Bone marrow (tissue), 2 donors: ENCODE data around the gene ADARB2.

Experiments used
- DNase-seq, 2 donors: peaks; one replicate each; lab custom pipeline; 2025; lab: John Stamatoyannopoulos, UW

Gene ADARB2

DNA sequence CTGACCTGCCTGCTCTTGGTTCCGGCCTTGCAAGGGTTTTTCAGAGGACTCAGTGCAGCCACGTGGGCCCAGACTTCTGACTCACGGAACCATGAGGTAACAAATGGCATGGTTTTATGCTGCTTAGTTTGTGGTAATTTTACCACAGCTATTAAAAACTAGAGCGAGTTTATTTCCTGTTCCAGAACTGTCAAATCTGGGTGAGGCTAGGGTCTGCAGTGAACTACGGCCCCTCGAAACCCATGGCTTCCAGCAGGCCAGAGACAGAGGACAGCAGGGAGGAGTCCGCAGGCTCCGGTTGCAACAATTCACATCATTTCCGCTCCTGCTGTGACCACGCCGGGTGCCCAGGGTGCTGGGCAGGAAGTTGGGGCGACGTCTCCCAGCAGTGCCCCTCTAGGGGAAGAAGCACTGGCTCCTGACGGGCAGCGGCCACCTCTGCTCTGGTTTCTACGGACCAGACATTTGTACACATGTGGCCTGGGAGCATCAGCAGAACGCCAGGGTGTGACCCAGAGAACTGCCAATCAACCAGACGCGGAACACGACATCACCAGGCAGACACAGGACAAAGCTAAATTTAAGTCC is 74.8 kb downstream of the ADARB2 start:
- DNase-seq, result no peak

DNA sequence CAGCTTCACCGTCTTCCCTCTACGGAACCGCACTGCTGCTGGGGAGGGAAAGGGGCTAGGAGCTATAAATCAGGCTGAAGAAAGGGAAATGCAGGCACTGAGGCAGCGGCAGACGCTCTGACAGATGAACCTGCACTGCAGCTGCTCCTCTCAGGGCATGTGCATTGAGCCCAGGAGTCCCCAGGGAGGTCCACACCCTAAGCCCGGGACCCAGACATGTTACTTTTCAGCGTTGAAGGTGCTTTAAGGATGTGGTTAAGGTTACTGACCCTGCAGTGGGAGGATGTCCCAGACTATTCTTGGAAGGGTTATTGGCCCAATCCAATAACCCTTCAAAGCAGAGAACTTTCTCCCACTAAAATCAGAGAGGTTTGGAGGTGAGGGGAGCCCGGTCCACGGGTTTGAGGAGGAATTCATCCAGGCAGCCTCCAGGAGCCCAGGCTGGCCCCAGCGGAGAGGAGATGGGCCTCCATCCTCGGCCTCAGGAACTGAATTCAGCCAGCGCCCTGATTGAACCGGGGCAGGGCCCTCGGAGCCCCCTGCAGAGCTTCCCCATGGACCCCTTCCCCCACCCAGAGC is 75.4 kb downstream of the ADARB2 start:
- no peak for DNase-seq

DNA sequence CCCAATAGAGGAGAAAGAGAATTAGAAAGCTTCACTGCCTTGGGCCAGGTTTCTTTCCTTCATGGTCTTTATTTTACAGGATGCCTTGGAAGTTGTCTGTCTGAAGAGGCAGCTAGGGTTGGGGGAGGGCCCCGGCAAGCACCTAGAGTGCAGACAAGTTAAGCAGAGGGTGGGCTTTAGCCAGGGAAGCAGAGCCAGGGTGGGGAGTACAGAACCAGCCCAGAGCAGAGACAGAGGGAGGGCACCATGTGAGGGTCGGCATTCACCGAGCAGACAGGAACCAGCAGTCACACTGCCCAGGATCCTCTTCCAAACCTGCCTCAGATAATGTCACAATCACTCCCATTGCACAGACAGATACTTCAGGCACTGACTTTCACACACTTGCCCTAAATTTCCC is 75.9 kb downstream of the ADARB2 start:
- no peak for DNase-seq

DNA sequence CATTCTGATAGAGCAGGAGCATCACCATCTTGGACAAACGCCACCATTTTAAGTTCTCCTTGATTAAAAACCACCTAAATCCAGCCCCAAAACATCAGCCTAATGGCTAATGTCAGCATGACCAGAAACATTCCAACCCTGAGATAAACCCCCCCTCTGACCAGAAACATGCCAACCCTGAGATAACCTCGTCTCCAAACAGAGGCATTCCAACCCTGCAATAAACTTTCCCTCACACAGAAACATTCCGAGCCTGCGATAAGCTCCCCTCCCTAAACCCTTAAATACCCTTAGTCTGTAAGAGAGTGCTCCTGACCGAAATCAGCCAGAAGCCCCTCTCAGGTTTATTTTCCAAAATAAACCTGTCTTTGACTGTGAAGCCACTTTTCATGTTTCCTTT is 76.5 kb downstream of the ADARB2 start:
- no peak for DNase-seq

DNA sequence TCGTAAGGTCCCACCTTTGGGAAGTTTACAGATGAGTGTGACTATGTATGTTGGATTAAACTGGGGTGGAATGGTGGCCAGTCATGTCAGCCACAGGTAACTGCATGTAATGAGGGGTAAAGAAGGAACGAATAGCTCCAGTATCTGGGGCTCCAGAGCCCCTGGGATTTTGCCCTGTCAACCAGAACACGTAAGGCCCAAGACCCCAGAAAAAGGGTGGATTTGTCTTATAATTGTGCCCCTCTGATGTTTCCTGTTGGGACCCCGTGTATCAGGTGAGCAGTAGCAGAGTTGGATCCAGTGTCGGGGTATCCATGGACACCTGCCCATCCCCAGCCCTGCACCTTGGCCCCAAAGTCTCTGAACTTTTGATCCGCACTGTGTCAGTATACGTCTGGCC is 76.9 kb downstream of the ADARB2 start:
- no peak for DNase-seq

DNA sequence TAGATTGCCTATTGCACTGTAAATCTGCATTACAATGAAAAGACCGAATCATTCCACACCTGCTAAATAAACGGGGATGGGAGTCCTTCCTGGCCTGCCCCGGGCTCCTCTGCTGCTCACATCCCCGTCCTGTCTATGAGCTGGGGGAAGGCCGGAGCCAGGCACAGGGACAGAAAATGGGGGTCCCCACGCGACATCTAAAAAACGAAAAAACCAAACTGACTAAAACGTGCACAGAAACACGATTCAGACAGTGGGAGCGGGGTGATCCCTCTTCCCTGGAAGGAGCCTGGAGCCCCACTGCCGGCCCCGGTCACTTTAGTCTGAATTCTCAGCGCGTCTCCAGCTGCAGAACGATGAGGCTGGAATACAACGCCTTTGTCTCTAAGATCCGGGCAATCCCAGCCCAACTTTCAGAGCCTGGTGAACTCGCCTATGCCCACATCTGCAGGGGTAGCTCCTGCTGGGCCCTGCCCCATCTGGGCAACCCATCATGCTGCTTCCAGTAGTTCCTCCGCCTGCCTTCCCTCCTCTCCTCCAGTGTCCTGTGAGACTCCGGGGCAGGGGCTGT is 78.0 kb downstream of the ADARB2 start:
- DNase-seq, result no peak

DNA sequence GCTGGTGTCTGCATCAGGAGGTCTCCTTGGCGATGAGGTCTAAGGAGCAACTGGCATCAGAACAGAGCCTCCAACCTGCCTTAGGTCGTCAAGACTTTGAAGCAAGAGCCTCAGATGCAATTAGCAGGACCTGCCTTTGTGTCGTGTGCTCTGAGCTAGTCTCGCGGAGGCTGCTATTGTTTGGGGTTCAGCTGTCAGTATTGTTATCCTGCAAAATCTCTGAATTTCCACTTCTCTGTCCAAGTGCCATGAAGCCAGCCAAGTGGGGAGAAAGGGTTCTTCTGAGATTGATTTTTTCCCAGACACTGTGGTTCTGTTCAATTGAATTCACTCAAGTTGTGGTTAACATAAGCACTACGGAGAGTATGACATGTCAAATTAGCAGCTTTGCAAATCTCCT is 78.7 kb downstream of the ADARB2 start:
- DNase-seq, result no peak

DNA sequence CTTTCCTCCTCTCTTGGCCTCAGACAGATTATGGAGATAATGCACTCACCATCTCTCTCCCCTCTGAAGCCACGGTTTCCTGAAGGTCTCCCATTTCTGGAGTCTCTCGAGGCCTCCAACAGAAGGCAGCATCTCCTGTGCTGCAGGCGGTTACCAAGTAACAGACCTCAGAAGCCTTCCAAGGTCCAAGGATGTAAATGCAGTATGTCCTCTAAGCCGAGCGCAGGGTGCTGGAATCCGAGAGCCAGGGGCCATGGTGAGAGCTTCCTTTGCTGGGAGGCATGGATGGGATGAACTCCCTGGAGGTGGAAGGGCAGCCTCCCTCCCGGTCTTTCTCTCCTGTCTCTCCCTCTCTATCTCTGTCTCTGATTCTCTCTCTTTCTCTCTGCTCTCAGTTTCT is 79.8 kb downstream of the ADARB2 start:
- DNase-seq, result no peak

DNA sequence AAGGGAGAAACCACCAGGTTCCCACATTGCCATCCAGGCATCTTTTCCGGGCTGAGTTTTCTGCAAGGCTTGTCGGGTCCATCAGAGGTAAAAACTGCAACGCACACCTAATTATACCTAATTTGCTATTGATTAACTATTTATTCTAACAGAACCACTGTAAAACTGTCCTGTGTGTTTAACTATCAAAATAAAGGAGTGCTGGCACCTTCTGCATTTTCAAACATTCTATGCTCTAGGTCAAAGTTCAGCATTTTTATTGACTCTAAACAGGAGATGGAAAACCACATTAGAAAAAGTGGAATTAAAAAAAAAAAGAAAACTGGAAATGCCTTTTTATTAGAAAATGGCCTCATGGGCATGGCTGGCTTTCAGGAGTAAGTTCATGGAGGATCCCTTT is 82.0 kb downstream of the ADARB2 start:
- DNase-seq, result no peak

DNA sequence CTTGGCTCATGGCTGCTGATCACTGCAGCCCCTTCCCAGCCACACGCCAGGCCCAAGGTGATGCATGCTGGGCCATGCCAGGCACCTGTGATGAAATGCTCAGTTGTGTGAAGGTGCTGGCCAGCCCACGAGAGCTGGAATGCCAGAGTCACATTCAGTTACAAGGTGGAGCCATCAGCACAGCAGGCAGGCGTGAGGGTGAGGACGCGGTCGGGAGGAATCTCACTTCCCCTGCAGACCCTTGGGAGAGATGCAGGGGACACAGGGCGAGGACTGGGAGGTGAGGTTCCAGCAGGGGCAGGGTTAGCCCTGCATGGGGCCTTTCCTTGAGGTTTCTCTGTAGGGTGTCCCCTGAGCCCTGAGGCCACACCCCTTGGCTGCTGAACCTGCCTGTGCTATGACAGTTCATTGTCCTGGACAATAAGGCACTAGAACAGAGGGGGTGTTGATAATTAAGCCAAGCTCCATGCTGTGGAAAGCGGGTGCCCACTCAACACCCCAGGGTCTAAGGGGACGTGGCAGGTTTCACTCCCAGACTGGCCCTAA is 82.4 kb downstream of the ADARB2 start:
- DNase-seq, result no peak

DNA sequence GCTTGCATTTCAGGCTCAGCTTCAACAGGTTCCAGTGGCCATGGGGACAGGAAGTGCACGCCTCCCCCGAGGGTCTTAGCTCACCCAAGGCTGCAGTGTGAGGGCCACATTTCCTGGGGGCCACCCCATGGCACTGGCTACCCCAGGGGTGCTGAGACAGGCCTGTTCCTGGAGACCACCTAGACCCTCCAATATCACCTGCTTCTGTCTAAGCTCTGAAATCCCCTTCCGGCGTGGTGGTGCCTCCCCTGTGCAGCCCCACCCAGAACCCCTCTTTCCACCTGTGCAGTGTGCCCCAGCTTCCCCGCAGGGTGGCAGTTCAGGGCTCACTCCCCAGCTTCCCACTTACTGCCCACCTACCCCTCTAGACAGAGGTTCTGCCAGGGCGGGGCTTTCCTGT is 83.1 kb downstream of the ADARB2 start:
- DNase-seq, result no peak

DNA sequence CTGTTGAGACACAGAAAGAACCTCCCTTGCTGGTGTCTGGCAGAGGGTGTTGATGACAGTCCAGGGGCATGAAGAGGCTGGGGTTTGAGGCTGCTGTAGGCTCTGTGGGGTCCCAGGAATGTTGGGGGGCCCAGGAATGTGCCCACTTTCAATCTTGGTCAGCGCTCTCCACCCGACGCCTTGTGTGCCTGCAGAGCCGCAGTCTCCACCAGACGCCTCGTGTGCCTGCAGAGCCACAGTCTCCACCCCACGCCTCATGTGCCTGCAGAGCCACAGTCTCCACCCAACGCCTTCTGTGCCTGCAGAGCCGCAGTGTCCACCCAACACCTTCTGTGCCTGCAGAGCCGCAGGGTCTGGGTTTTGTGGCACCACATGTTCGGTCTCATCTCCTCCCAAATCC is 84.0 kb downstream of the ADARB2 start:
- no peak for DNase-seq

DNA sequence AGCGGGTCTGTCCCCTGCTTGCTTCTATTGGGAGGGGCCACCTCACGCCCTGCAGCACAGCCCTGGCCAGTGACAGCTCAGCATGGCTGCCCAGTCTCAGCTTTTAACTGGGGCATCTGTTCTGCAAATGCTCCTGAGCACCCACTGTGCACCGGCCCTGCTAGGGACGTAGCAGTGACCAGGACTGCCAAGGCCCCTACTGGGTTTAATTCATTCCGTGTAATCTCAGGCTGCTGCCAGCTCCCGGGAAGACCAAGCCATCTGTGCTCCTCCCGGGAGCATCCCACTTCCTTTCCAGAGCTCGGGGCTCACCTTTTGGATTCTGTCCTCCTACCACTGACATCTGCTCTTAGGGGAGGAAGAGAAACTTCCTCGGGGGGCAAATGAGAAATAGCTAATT is 85.2 kb downstream of the ADARB2 start:
- DNase-seq, result no peak

DNA sequence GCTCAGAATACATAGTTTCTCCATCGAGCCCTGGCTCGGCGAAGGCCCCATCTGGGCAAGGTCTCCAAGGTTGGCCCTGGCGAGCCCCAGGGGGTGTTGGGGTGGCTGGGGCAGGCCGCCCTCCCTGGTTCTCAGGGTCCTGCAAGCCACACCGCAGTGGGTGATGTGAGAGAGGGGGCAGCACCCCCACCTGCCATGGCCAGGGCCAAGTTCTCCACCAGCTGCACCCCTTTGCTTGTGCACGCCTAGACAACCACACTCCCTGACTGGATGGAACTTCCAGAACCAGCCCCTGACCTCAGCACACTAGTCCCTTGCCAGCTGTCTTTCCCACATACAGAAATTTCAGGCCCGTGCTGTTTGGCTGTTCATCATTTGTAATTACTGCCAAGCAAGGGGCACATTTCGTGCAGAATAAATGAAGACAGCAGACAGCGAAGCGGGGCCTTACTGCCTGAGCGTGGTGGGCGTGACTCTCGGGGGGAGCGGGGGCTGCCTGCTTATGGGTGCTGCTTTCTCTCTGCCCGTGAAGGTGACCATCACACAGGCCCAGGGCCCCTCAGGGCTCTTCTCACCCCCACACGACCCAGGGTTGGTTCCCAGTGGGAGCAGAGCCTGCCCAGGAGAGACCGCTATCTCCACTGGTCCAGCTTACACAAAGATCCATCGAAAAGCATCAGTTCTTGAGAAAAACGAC is 85.9 kb downstream of the ADARB2 start:
- no peak for DNase-seq

DNA sequence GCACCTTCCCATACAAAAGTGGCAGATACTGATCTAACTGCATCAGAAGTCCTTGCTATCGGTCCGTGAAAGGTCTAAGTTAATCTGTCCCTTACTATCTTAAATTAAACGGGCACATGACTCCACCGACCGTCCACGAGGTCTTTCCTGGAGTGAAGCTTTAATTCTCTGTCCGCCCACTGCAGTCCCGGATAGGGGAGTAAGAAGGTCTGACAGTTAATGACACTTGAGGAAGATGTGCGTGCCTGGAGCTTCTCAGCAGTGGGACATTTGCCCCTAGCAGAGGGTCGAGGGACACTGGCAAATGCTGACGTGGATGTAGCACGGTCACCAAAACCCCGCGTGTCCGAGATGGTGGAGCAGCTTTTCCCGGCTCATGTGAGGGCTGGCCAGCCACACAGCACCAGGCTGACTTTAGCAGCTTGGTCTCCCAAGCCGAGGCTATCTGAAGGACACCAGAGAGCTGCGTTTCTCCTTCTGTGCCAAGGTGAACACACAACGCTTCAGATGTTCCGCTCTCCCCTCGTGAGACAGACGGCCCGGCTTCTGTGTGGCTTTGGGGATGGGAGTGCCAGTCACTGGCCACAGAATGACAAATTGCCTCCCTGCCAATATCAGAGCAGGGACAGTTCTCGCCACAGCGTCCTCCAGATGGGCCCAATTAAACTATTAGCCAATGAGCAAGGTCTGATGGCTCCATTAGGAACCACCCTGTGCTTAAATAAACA is 86.6 kb downstream of the ADARB2 start:
- DNase-seq, result no peak

DNA sequence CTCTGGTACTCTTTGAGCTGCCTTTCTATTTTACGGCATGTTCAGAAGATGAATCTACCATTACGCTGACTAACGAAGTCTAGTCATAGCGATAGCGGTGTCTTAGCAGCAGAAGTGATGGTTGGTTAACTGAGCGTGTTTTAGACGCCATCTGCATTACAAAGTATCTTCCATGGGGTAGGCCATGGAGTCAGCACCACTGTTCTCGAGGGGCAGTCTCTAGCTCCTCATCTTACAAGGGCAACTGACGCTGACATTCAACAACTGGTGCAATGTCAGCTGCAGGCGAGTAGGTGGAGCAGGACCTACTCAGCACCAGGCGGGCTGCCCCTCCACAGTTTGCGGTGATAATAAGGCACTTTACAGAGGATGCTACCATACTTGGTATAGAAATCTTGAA is 88.7 kb downstream of the ADARB2 start:
- no peak for DNase-seq

DNA sequence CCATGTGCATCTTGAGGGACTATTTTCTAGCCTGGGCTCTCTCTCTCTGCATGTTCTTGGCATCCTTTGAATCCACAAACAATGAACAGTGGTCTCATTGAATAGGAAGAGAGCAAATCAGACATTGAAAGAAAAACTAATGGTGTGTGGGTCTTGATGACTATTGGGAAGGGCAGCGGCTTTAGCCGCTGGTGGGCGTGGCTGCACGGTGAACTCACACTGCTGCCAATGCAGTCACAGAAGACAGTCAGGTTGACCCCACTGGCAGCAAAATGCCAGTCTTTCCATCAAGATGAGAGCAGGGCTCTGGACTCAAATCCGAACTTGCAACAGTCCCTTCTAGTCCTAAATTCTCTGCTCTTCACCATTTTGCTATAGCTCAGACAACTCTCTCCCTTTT is 91.0 kb downstream of the ADARB2 start:
- no peak for DNase-seq

DNA sequence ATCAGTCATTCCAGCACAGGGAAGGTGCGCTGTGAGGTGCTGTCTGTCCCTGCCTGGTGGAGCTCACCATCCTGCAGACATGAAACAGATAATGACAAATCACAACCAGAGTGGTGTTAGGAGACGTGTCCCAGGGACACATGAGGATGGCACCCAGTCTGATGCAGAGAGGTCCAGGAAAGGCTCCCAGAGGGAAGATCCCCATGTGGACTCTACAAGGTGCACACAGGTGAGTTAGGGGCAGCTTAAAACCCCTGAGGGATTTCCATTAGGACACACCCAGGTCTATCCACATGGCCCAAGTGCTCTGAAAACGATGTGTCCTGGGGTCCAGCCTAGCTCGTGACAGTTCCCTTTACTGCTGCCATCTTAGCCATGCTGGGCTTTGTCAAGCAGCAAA is 91.4 kb downstream of the ADARB2 start:
- DNase-seq, result no peak

DNA sequence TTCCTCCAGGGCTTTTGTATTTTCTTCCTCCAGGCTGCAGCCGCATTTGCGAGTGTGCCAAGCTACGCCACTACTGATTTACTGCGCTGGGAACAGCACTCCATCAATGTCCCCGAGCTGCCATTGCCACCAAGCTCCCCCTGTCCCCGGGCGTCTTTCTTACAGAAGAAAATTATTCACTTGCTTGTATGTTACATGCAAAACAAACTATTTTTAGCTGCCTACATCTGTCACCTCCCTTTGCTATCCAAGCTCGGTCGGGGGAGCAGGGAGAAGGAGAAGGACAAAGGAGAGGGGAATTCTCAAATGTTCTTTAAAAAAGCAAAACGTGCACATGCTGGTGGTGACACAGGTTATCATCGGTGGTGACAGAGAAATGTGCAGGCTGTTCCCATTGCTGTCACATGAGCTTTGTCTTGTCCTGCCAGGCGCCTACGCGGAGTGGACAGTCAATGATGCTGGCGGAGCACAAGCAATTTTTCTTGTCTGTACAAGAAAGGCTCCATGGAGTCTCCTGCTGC is 93.1 kb downstream of the ADARB2 start:
- DNase-seq, result no peak

DNA sequence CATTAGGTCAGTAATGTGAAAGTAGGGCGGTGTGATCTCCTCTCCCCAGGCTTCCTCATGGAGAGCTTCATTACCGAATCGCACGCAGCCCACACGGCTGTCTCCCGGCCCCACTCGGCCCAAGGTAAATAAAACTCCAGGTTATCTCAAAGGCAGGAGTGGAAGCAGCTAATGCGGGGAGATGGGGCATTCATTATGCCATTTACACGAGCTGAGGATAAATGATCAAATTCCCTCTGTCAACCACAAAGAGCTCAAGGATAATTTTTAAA is 93.5 kb downstream of the ADARB2 start:
- DNase-seq, result no peak

DNA sequence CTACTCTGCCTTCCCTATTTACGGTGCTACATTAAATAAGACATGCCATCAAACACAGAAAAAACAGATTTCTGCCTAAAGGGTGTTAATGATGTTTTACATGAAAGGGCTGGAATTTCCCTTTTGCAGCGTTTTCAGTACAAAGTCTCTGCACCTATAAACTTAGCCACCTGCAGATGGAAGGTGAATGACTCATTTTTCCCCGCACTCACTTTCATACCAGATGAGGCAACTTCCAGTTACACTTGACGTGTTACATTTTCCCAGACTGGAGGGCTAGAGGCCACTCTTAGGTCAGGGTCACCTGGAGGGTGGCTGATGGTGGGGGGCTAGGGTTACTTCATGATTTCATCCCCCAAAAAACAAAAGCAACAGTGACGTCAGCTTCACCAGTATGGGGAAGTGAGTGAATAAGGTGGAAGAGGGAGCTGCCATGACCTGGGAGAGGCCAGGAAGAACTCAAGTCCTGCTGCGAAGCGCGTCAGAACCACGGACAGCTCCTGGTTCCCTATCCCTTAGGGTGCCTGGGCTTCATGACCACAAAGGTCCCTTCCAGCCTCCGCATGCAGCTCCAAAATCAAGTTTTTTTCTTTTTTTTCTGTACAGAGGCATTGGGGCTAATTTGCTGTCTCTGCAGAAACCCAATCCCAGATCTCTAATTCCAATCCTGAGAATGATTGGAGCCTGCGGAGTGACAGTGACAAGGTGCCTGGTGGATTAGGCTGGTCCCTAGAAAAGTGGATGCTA is 94.0 kb downstream of the ADARB2 start:
- no peak for DNase-seq

DNA sequence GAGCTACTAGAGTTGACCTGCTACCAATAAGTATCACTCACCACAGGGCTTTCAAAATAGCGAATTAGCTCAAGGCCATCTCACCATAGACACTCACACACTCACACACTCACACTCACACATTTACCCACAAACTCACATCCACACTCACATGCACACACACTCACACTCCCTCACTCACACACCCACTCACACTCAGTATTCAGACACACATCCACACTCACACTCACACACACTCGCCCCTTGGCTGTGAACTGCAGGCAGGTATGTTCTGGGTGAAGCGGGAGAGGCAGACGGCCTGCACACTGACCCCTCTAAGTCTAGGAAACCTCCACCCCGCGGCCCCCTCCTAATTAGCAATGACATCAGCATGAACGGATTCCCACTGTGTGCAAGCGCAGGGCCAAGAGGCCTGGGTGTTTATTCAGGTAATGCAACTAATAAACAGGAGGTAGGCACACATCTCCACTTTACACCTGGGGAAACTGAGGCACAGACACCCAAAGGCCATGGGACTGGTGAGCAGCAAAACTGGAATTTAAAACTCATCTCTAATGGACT is 94.6 kb downstream of the ADARB2 start:
- no peak for DNase-seq
